Measurements from ENCODE around the gene KDELR1. TPM values are rescaled to one million over a fixed set of nuclear protein-coding genes. Genes with fewer than 3 reads are reported as not detected.
A peak's percentile ranks its signal among the peaks of the same experiment; 100 is the strongest.

KDELR1 gene
- total and polyA plus RNA-seq, 2 of the 13 experiments (the other 11 are each of a cell fraction or from before 2014, with no cell fraction given): 134 to 185 TPM

GRCh38 chr19:48333467-48334384, 57.6 kb downstream of the KDELR1 start (continued):
- 0 out of 2 replicates have a peak, but pooled peaks have one; percentile 28 for TF ChIP-seq ZNF687 (CRISPR knock-in tag; IDR thresholded peaks at IDR 0.05)
- no peak for TF ChIP-seq HIVEP1 (CRISPR knock-in tag; IDR thresholded peaks at IDR 0.05)
- TF ChIP-seq HOXA3 (CRISPR knock-in tag; IDR thresholded peaks at IDR 0.05): 0 out of 2 replicates have a peak, but pooled peaks have one; percentile 23
- TF ChIP-seq NFKBIZ (CRISPR knock-in tag; IDR thresholded peaks at IDR 0.05): no peak
- no peak for TF ChIP-seq ZNF75D (CRISPR knock-in tag; IDR thresholded peaks at IDR 0.05; ENCODE audit: borderline replicate concordance)
- TF ChIP-seq TP53 (CRISPR knock-in tag; conservative IDR thresholded peaks at IDR 0.05): no peak
- no peak for TF ChIP-seq BHLHE40 (IDR thresholded peaks at IDR 0.05; ENCODE audit: low read length)
- TF ChIP-seq CHD4 (IDR thresholded peaks at IDR 0.05; ENCODE audit: borderline replicate concordance, low read length): no peak
- no peak for TF ChIP-seq RXRA (CRISPR knock-in tag; IDR thresholded peaks at IDR 0.05)
- TF ChIP-seq FOSL1 (CRISPR knock-in tag; IDR thresholded peaks at IDR 0.05; ENCODE audit: borderline replicate concordance): no peak
- 0 out of 2 replicates have a peak, but pooled peaks have one; percentile 32 for TF ChIP-seq ZFX (CRISPR knock-in tag; IDR thresholded peaks at IDR 0.05; ENCODE audit: low read depth)
- no peak for TF ChIP-seq TARDBP (CRISPR knock-in tag; IDR thresholded peaks at IDR 0.05)
- TF ChIP-seq MBD4 (IDR thresholded peaks at IDR 0.05; ENCODE audit: borderline replicate concordance, low read length): no peak
- no peak for TF ChIP-seq ARNTL (CRISPR knock-in tag; IDR thresholded peaks at IDR 0.05)
- no peak for TF ChIP-seq ZGPAT (CRISPR knock-in tag; IDR thresholded peaks at IDR 0.05)
- no peak for TF ChIP-seq HDAC1 (CRISPR knock-in tag; IDR thresholded peaks at IDR 0.05)
- no peak for TF ChIP-seq CENPBD1 (CRISPR knock-in tag; IDR thresholded peaks at IDR 0.05; ENCODE audit: borderline replicate concordance, low read depth)
- TF ChIP-seq ATF3 (CRISPR knock-in tag; IDR thresholded peaks at IDR 0.05): no peak
- TF ChIP-seq ZNF652 (CRISPR knock-in tag; IDR thresholded peaks at IDR 0.05; ENCODE audit: borderline replicate concordance, low read depth): no peak
- TF ChIP-seq ZNF414 (CRISPR knock-in tag; IDR thresholded peaks at IDR 0.05): no peak
- no peak for TF ChIP-seq ATF6 (CRISPR knock-in tag; conservative IDR thresholded peaks at IDR 0.05)

Data from HepG2 (cell line).